Lower lobe of right lung (tissue), 2 donors: ENCODE data around the gene FNBP1. TPM values are rescaled to one million over a fixed set of nuclear protein-coding genes. Genes with fewer than 3 reads are reported as not detected.
A peak's percentile ranks its signal among the peaks of the same experiment; 100 is the strongest.

Experiments
- ATAC-seq, 2 donors: fragments of 200-7000 bp; cut with Tn5 transposase; one replicate each; pipeline ENCODE4 v1.9.1; 2020 to 2022; ENCODE audit warnings: mild to moderate bottlenecking in 2 of 2, moderate library complexity in 2 of 2
- DNase-seq: peaks from one replicate; pipeline ENCODE4 v3.0.0-alpha.2; 2020
- H3K27ac ChIP-seq: fragments of 200-600 bp; one replicate; pipeline ENCODE4 v1.8.0; 2022
- H3K27me3 ChIP-seq: fragments of 200-600 bp; one replicate; pipeline ENCODE4 v1.8.0; 2022; ENCODE audit warnings: low read depth
- H3K36me3 ChIP-seq: fragments of 200-600 bp; one replicate; pipeline ENCODE4 v1.8.0; 2022; ENCODE audit warnings: mild to moderate bottlenecking
- H3K4me1 ChIP-seq: fragments of 200-600 bp; one replicate; pipeline ENCODE4 v1.8.0; 2022
- H3K4me3 ChIP-seq: fragments of 200-600 bp; one replicate; pipeline ENCODE4 v1.8.0; 2022; ENCODE audit warnings: mild to moderate bottlenecking
- H3K9me3 ChIP-seq: fragments of 200-600 bp; one replicate; pipeline ENCODE4 v1.8.0; 2022
- intact Hi-C: fragments of 100-400 bp; cut with DNase I; formaldehyde crosslinking; loops from one replicate; pipeline ENCODE4 v1.11.0; 2022
- total RNA-seq: library from RNA; stranded (reverse); fragmentation: NEBNext Ultra II Directional; extraction: Animal tissue kit (Norgen Biotek cat#: 25700); gene quantifications from one replicate; pipeline ENCODE4 v1.2.1, GENCODE V29; 2021
- TF ChIP-seq, protein P1 (sequence below): fragments of 200-600 bp; IDR thresholded peaks from one replicate; pipeline ENCODE4 v1.8.0; 2022; ENCODE audit warnings: antibody characterized with exemption, mild to moderate bottlenecking
- donor health status: DM: no; HTN: yes; CAD: no; lungs with severe emphysema.

FNBP1 gene
- total RNA-seq, 1 donor from 2014 or later = 61.1 TPM

DNA sequence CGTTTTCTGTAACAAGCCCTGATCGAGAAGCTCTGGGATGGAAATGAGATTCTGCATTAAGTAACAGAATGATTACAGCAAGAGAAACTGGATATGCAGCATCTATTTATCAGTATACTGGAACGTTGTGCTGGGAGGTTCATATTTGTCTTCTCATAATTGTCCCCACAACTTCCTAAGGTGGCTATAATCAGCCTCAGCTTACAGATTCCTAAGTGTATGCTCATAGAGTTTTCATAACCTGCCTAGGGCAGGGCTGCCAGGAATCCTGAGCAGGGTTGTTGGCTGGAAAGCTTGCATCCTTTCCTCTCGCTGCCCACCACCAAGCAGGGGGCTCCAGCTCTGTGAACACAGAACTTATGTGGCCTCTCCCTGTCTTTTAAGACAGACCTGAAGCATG lies 70.2 kb downstream of the FNBP1 start:
- Histone ChIP-seq H3K36me3 (peaks cover 67% of the 10 kb centered on the region), H3K27ac (no peak overlapping the region), H3K9me3 (no peaks in the 10 kb centered on the region), H3K4me1 (peaks cover 19% of the 10 kb centered on the region), H3K4me3 (no peak overlapping the region), H3K27me3 (no peaks in the 10 kb centered on the region)
- TF ChIP-seq, protein P1, sequence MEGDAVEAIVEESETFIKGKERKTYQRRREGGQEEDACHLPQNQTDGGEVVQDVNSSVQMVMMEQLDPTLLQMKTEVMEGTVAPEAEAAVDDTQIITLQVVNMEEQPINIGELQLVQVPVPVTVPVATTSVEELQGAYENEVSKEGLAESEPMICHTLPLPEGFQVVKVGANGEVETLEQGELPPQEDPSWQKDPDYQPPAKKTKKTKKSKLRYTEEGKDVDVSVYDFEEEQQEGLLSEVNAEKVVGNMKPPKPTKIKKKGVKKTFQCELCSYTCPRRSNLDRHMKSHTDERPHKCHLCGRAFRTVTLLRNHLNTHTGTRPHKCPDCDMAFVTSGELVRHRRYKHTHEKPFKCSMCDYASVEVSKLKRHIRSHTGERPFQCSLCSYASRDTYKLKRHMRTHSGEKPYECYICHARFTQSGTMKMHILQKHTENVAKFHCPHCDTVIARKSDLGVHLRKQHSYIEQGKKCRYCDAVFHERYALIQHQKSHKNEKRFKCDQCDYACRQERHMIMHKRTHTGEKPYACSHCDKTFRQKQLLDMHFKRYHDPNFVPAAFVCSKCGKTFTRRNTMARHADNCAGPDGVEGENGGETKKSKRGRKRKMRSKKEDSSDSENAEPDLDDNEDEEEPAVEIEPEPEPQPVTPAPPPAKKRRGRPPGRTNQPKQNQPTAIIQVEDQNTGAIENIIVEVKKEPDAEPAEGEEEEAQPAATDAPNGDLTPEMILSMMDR = no peak
- DNase-seq (no peak), ATAC-seq (no peak)
- intact Hi-C loops = no loop called here

DNA sequence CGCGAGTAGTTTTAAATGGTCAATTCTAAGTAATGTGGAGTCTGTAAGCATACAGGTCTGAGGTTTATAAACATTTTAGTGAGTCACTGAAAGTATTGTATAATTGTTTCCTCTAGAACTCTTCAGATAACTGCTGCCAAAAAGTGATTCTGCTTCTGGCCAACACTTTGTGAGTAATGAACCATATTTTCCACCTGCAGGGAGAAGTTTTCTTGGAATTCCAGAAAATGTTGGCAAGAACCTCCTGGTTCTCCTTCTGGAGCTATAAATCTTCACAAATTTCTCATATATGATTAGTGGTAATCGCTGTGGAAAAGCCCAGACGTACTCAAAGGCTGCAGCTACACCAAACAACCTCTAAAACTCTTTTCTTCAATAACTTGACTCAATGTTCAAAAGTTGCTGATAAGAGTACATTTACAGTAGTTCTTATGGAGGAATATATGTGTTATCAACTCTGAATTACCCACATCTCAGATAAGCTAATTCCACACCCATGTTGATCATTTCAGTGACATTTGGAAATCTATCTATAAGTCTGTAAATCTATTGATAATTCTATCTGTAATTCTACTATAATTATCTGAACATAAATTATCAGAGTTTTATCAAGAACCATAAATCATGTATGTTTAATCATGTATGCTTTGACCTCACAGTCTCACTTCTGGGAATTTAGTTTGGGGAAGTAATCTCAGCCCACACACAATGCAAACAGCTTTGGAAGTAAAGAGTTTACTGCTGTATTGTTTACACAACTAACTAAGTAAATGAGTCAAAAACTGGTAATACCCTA lies 74.1 kb downstream of the FNBP1 start:
- peak overlapping the region; percentile 2 for H3K27ac ChIP-seq
- H3K36me3 ChIP-seq = peaks cover 35% of the 10 kb centered on the region
- peaks cover 34% of the 10 kb centered on the region for H3K4me1 ChIP-seq
- H3K9me3 ChIP-seq = no peaks in the 10 kb centered on the region
- no peak overlapping the region for H3K4me3 ChIP-seq
- H3K27me3 ChIP-seq = no peaks in the 10 kb centered on the region
- ATAC-seq (peak in 1 of 2 donors; percentile 68), DNase-seq (no peak)
- TF ChIP-seq, protein P1 = no peak
- intact Hi-C loops = no loop called here

DNA sequence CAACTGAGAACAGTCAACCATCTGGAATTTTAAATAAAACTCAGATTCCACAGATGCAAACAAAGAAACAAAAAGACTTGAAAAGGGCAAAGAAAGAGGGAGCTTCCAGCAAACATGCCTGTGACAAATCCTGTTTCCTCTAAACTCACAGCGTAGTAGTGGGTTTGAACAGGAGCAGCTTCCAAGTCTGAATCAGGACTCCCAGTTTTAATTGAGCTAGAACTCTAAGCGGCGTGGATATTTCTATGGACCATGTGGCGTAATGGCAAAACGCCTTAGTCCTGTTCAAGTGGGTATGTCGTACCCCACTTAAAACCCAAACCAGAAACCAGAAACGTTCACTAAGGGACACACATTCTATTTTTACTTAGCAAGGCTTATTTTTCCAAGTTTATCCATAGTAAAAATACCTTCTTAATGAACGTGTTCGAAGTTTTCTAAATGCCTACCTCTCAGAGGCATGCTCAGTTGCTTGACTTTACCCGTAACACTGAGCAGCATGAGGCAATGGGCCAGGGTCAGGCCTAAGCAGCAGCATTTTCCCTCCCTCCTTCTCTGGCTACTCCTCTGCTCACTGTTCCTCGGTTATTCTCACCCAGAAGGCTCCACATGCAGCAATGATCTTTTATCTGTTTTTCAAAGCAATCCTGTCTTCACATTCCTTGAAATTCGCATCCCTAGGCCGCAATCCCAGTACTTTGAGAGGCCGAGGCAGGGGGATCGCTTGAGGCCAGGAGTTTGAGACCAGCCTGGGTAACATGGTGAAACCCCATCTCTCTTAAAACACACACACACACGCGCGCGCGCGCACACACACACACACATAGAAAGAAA lies 77.9 kb downstream of the FNBP1 start:
- TF ChIP-seq, protein P1 = no peak
- Histone ChIP-seq H3K9me3 (no peaks in the 10 kb centered on the region), H3K4me1 (peaks cover 62% of the 10 kb centered on the region), H3K36me3 (peaks cover 7% of the 10 kb centered on the region), H3K4me3 (no peak overlapping the region), H3K27me3 (no peaks in the 10 kb centered on the region), H3K27ac (peak overlapping the region; percentile 91)
- intact Hi-C loops = no loop called here
- ATAC-seq = no peak
- no peak for DNase-seq

DNA sequence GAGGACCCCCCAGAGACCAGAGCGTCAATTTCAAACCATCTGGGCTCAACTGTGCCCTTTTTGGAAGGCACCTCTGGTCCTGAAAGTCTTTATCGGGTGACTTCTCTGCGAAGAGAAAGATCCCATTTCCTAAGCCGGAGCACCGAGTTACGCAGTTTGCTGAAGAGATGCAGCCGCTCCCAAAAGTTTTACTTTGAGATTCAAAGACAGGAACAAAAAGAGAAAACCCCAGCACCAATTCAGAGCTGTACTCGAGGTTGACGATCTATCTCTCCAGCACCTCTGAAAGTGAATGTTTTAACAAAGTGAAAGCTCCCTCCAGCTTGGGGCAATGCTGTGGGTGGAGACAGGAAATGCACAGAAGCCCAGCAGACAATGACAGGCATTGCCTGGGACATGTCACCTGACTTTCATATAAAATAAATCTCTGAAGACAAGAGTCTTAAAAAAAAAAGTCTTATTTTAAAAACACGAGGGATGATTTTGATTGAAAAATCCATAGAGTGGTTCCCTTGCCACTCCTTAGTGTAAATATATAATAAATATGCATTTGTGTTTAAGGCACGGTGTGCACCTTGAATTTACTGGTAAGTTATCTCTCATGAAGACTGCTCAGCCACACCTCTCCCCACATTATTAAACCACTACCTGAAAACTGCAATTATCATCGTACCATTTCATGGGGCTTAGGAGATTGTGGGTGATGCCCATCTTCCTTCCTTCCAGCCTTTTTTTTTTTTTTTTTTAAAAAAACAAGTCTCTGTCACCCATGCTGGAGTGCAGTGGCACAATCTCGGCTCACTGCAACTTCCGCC lies 79.9 kb downstream of the FNBP1 start:
- no peaks in the 10 kb centered on the region for H3K27me3 ChIP-seq
- H3K9me3 ChIP-seq = no peaks in the 10 kb centered on the region
- peak overlapping the region; percentile 53 for H3K4me3 ChIP-seq
- H3K36me3 ChIP-seq = peaks cover 10% of the 10 kb centered on the region
- intact Hi-C loops = no loop called here
- TF ChIP-seq, protein P1 = no peak
- DNase-seq (peak; percentile 51), ATAC-seq (peak; percentile 86 to 89)
- H3K27ac ChIP-seq = peak overlapping the region; percentile 91
- H3K4me1 ChIP-seq = peaks cover 44% of the 10 kb centered on the region

DNA sequence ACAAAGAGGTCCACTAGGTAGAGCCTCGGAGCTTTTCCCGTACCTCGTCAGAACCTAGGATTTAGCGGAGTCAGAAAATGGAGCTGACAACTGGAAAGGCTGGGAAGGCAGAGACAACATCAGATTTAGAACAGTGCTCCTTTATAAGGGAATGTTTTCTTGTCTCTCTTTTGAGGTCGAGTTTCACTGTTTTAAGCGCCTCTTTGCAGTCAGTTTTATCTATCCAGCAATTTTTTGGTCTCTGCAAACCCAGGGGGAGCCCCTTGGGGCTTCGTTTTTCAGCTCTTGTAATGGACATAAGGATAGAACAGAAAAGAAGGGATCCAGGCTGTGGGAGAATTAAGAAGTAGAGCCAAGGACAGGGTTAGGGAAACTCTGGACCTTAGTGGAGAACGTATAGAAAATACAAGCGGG lies 80.5 kb downstream of the FNBP1 start:
- TF ChIP-seq, protein P1 = no peak
- ATAC-seq = peak in 1 of 2 donors; percentile 11
- DNase-seq = no peak
- Histone ChIP-seq H3K27ac (peak overlapping the region; percentile 91), H3K4me1 (peaks cover 43% of the 10 kb centered on the region), H3K9me3 (no peaks in the 10 kb centered on the region), H3K27me3 (no peaks in the 10 kb centered on the region), H3K36me3 (peaks cover 16% of the 10 kb centered on the region), H3K4me3 (peak overlapping the region; percentile 53)
- intact Hi-C loops = no loop called here
